HEK293T (cell line): Measurements from ENCODE around the gene PET100.

Experiments used
- CTCF ChIA-PET: fragments of 350-600 bp; formaldehyde crosslinking; extraction: SDS; loops from one replicate; lab custom pipeline; 2021; ENCODE audit warnings: antibody characterized with exemption, inconsistent platforms; lab: Yijun Ruan, JAX
- POLR2A ChIA-PET: fragments of 350-600 bp; formaldehyde crosslinking; extraction: SDS; loops from one replicate; lab custom pipeline; 2020; ENCODE audit warnings: antibody characterized with exemption, inconsistent platforms; lab: Yijun Ruan, JAX
- DNase-seq: peaks from one replicate; pipeline ENCODE4 v3.0.0; 2012; ENCODE audit warnings: mixed read lengths; ENCODE audit errors: extremely low spot score
- ARNT ChIP-seq: fragments of 450-650 bp; IDR thresholded peaks from 2 replicates; pipeline ENCODE4 v1.6.1; 2017; ENCODE audit warnings: mild to moderate bottlenecking
- BHLHE40 ChIP-seq: fragments of 450-650 bp; IDR thresholded peaks from 2 replicates; pipeline ENCODE4 v1.6.1; 2016; ENCODE audit warnings: mild to moderate bottlenecking, moderate library complexity, borderline replicate concordance
- CTBP1 ChIP-seq: fragments of 450-650 bp; IDR thresholded peaks from 2 replicates; pipeline ENCODE4 v1.6.1; 2016; ENCODE audit warnings: borderline replicate concordance
- ELF4 ChIP-seq: fragments of 450-650 bp; IDR thresholded peaks from 2 replicates; pipeline ENCODE4 v1.6.1; 2017; ENCODE audit warnings: antibody characterized with exemption
- FOXA1 ChIP-seq: fragments of 450-650 bp; IDR thresholded peaks from 2 replicates; pipeline ENCODE4 v1.6.1; 2016; ENCODE audit warnings: mild to moderate bottlenecking
- FOXK2 ChIP-seq: fragments of 450-650 bp; IDR thresholded peaks from 2 replicates; pipeline ENCODE4 v1.6.1; 2016; ENCODE audit warnings: mild to moderate bottlenecking
- FOXM1 ChIP-seq: fragments of 450-650 bp; IDR thresholded peaks from 2 replicates; pipeline ENCODE4 v1.6.1; 2017; ENCODE audit warnings: mild to moderate bottlenecking, borderline replicate concordance
- HDGF ChIP-seq: fragments of 450-650 bp; IDR thresholded peaks from 2 replicates; pipeline ENCODE4 v1.6.1; 2017; ENCODE audit warnings: antibody characterized with exemption, borderline replicate concordance
- L3MBTL2 ChIP-seq: fragments of 450-650 bp; conservative IDR thresholded peaks from 2 replicates; pipeline ENCODE4 v1.6.1; 2016; ENCODE audit warnings: mild to moderate bottlenecking
- LEF1 ChIP-seq: fragments of 450-650 bp; IDR thresholded peaks from 2 replicates; pipeline ENCODE4 v1.6.1; 2017; ENCODE audit warnings: mild to moderate bottlenecking, borderline replicate concordance
- NFRKB ChIP-seq: fragments of 450-650 bp; IDR thresholded peaks from 2 replicates; pipeline ENCODE4 v1.6.1; 2016; ENCODE audit warnings: mild to moderate bottlenecking, moderate library complexity
- PKNOX1 ChIP-seq: fragments of 450-650 bp; IDR thresholded peaks from 2 replicates; pipeline ENCODE4 v1.6.1; 2016
- SP1 ChIP-seq: fragments of 450-650 bp; IDR thresholded peaks from 2 replicates; pipeline ENCODE4 v1.6.1; 2017
- SUZ12 ChIP-seq: fragments of 450-650 bp; IDR thresholded peaks from 2 replicates; pipeline ENCODE4 v1.6.1; 2016; ENCODE audit warnings: mild to moderate bottlenecking
- TARDBP ChIP-seq: fragments of 450-650 bp; IDR thresholded peaks from 2 replicates; pipeline ENCODE4 v1.6.1; 2016
- ZNF384 ChIP-seq: fragments of 450-650 bp; IDR thresholded peaks from 2 replicates; pipeline ENCODE4 v1.6.1; 2016

PET100 gene

GRCh38 chr19:7617172-7617571 lies 12.4 kb upstream of the PET100 start:
- no peak for DNase-seq
- ChIA-PET CTCF (no interaction called here), POLR2A (interaction anchor here (2.2 kb wide), 1 partner anchor 12 kb away, joined by 8 read pairs; the partner anchor contains the start of genes PET100 and XAB2)
- TF ChIP-seq NFRKB (no peak), ELF4 (no peak), LEF1 (no peak), ZNF384 (no peak), FOXM1 (no peak)

DNA sequence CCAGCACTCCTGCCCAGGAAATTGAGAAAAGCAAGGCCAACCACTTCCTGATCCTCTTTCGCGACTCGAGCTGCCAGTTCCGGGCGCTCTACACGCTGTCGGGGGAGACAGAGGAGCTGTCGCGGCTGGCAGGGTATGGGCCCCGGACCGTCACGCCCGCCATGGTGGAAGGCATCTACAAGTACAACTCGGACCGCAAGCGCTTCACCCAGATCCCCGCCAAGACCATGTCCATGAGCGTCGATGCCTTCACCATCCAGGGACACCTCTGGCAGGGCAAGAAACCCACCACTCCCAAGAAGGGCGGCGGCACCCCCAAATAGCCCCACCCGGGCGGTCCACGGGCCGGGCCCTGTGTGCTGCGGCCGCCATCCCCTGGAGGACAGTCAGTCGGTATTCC lies 11.9 kb upstream of the PET100 start:
- CTCF ChIA-PET, result no interaction called here
- no peak for TF ChIP-seq BHLHE40
- no peak for TF ChIP-seq NFRKB
- no peak for TF ChIP-seq LEF1
- no peak for TF ChIP-seq ARNT
- TF ChIP-seq L3MBTL2, result no peak
- TF ChIP-seq TARDBP, result no peak
- TF ChIP-seq SP1, result no peak
- POLR2A ChIA-PET, result interaction anchor here (0.9 to 2.2 kb wide), 2 partner anchors 9 to 12 kb away, joined by 3 to 8 read pairs; partner anchors contain the start of genes PET100 and XAB2
- no peak for DNase-seq

- no peak for TF ChIP-seq FOXA1
- ChIA-PET CTCF (no interaction called here), POLR2A (interaction anchor here (0.9 to 2.2 kb wide), 2 partner anchors 9 to 11 kb away, joined by 3 to 8 read pairs; partner anchors contain the start of genes PET100 and XAB2)
- DNase-seq, result no peak
Observed at GRCh38 chr19:7618348-7618747, 11.2 kb upstream of the PET100 start.

DNA sequence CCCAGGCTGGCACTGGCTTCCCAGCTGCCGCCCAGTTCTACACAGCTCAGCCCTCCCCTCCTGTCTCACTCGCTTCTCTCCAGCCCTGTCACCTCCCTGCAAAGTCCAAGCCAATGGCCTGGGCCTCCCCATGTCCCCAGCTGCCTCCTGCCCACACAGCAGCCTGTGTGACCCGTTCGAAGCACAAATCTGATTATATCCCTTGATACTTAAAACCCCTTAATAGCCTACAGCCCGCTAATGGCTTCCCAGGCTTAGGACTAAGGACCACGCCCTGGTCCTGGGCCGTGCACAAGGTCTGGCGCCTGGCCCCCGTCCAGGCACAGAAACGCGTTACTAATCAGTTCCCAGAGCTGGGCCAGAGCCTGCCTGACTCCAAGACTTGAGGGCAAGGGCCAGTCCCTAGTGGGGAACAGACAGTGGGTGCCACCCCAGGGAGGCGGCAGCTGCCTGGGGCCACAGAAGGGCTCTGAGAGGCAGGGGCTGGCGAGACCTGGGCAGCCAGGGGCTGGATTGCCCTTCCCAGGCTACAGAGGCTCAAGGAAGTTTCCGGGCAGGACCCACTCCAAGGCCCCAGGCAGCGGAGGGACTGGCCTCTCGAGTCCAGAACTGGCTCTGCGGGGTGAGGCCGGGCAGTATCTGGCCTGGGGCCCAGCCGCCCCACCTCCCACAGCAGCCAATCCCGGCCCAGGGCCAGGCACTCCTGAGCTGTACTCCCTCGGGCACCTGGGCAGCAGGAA lies 10.7 kb upstream of the PET100 start:
- CTCF ChIA-PET, result no interaction called here
- no peak for TF ChIP-seq FOXA1
- TF ChIP-seq BHLHE40, result no peak
- TF ChIP-seq ZNF384, result no peak
- TF ChIP-seq SUZ12, result no peak
- TF ChIP-seq TARDBP, result no peak
- POLR2A ChIA-PET, result interaction anchor here (2.2 kb wide), 1 partner anchor 11 kb away, joined by 8 read pairs; the partner anchor contains the start of genes PET100 and XAB2
- DNase-seq, result no peak

DNA sequence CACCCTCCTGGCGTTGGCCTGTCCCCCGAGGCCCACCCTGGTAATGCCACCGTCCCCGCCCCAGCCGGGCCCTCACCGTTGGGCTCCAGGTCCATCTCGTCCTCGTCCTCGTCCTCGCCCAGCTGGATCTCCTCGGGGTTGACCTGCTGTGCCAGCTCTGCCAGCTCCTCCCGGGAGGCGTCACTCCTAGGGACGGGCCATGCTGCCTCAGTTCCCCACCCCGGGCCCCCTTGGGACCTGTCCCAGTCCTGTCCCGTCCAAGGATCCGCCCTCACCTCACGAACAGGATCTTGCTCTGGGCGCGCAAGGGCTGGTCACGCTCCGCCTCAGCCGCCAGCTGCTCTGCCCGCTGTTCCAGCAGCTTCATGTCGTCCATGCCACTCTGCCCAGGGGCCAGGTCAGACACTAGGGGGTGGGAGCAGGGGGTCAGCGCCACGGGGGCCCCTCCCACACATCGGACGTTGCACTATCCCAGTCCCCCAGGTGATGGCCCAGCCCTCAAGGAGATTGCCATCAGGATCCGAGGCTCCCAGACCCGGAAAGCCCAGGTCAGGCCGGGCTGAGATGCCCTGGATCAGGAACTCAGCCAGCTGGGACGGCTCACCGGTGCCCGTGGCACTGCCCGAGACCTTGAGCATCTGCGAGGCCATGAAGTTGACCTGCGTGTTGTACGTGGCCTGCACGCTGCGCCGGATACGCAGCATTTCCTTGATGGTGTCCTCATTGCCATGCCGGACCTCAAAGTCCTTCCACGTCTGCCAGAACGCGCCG lies 9.7 kb upstream of the PET100 start:
- TF ChIP-seq FOXM1 (no peak), ZNF384 (no peak), FOXA1 (no peak), LEF1 (no peak), HDGF (no peak), BHLHE40 (no peak), L3MBTL2 (no peak), NFRKB (no peak), FOXK2 (no peak), SP1 (no peak), SUZ12 (no peak), PKNOX1 (no peak), CTBP1 (no peak), ARNT (no peak)
- ChIA-PET POLR2A (no interaction called here), CTCF (no interaction called here)
- DNase-seq, result no peak

- ChIA-PET POLR2A (no interaction called here), CTCF (no interaction called here)
- DNase-seq, result no peak
- TF ChIP-seq FOXM1 (no peak), NFRKB (no peak), FOXK2 (no peak), BHLHE40 (no peak), SUZ12 (no peak), ARNT (no peak), L3MBTL2 (no peak), HDGF (no peak)
Observed at GRCh38 chr19:7620442-7621412, 8.9 kb upstream of the PET100 start.
